ENCODE data around the gene RAB5IF. TPM values are rescaled to one million over a fixed set of nuclear protein-coding genes. Genes with fewer than 3 reads are reported as not detected.

RAB5IF gene
- total and polyA plus RNA-seq, 10 of the 15 experiments (the other 5 are each of a cell fraction or from before 2014, with no cell fraction given), result 19.4 to 246 (median 92.0) TPM

DNA sequence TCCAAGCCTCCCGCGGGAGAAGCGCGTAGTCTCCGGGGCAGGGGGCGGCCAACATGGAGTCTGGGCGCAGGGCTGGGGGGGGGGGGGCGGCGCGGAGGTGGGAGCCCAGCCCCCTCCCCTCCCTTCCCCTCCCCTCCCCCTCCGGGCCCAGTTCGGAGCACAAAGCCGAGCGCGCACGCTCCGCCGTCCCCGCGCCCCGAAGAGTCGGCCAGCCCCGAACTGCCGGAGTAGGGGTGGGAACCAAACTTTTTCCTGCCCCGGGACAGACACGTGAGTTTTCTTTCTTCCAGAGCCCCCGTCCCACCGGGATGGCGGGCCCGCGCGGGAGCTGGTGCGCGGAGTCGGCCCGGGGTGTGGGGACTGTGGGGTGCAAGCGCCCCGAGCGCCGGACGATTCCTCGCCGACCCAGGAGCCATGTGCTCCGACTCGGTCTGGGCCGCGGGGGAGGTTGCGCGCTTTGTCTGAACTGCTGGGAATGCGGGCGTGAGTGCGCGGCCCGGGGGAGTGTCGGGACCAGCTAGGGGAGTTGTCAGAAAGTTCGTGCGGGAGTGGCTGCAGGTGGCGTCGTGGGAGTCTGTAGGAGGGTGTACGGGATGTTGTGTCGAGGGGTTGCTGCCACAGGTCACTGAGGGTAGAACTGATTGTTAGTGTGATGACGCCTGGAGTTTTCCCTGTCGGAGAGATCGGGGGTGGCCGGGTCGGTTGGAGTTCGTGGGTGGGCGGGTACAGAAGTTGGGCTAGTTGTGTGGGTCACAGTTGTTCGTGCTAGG is 31.0 kb upstream of the RAB5IF start (continued):
- TF ChIP-seq, protein P1, sequence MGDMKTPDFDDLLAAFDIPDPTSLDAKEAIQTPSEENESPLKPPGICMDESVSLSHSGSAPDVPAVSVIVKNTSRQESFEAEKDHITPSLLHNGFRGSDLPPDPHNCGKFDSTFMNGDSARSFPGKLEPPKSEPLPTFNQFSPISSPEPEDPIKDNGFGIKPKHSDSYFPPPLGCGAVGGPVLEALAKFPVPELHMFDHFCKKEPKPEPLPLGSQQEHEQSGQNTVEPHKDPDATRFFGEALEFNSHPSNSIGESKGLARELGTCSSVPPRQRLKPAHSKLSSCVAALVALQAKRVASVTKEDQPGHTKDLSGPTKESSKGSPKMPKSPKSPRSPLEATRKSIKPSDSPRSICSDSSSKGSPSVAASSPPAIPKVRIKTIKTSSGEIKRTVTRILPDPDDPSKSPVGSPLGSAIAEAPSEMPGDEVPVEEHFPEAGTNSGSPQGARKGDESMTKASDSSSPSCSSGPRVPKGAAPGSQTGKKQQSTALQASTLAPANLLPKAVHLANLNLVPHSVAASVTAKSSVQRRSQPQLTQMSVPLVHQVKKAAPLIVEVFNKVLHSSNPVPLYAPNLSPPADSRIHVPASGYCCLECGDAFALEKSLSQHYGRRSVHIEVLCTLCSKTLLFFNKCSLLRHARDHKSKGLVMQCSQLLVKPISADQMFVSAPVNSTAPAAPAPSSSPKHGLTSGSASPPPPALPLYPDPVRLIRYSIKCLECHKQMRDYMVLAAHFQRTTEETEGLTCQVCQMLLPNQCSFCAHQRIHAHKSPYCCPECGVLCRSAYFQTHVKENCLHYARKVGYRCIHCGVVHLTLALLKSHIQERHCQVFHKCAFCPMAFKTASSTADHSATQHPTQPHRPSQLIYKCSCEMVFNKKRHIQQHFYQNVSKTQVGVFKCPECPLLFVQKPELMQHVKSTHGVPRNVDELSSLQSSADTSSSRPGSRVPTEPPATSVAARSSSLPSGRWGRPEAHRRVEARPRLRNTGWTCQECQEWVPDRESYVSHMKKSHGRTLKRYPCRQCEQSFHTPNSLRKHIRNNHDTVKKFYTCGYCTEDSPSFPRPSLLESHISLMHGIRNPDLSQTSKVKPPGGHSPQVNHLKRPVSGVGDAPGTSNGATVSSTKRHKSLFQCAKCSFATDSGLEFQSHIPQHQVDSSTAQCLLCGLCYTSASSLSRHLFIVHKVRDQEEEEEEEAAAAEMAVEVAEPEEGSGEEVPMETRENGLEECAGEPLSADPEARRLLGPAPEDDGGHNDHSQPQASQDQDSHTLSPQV (IDR thresholded peaks at IDR 0.05), result no peak
- TF ChIP-seq NR2C2 (IDR thresholded peaks at IDR 0.05; ENCODE audit: borderline replicate concordance, control insufficient read depth, insufficient read length, low read depth) (no peak), SMARCA5 (IDR thresholded peaks at IDR 0.05) (no peak), HDGF (IDR thresholded peaks at IDR 0.05) (peak; percentile 91), RUNX3 (IDR thresholded peaks at IDR 0.05; ENCODE audit: low read length) (no peak), PML (IDR thresholded peaks at IDR 0.05; ENCODE audit: low read length) (no peak), KAT2A (conservative IDR thresholded peaks at IDR 0.05; ENCODE audit: control insufficient read depth, low read depth, low read length) (no peak), MEF2A (IDR thresholded peaks at IDR 0.05; ENCODE audit: insufficient read depth, low read depth, low read length) (no peak), ESRRA (IDR thresholded peaks at IDR 0.05; ENCODE audit: low read length) (no peak), BMI1 (IDR thresholded peaks at IDR 0.05; ENCODE audit: borderline replicate concordance) (no peak), NR2F1 (conservative IDR thresholded peaks at IDR 0.05) (peak; percentile 14; the same call in 1 of the 2 replicates), PAX5 (IDR thresholded peaks at IDR 0.05; ENCODE audit: borderline replicate concordance, low read depth, low read length) (no peak), YY1 (IDR thresholded peaks at IDR 0.05; ENCODE audit: low read depth, low read length) (no peak), FOXM1 (IDR thresholded peaks at IDR 0.05; ENCODE audit: low read depth, low read length) (no peak), TCF12 (IDR thresholded peaks at IDR 0.05; ENCODE audit: low read depth, low read length) (no peak), HDAC6 (IDR thresholded peaks at IDR 0.05; ENCODE audit: unreplicated experiment) (peak; percentile 19), CREM (IDR thresholded peaks at IDR 0.05; ENCODE audit: low read depth) (0 out of 2 replicates have a peak, but pooled peaks have one; percentile 2)
- TF ChIP-seq, protein P2, sequence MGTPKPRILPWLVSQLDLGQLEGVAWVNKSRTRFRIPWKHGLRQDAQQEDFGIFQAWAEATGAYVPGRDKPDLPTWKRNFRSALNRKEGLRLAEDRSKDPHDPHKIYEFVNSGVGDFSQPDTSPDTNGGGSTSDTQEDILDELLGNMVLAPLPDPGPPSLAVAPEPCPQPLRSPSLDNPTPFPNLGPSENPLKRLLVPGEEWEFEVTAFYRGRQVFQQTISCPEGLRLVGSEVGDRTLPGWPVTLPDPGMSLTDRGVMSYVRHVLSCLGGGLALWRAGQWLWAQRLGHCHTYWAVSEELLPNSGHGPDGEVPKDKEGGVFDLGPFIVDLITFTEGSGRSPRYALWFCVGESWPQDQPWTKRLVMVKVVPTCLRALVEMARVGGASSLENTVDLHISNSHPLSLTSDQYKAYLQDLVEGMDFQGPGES (IDR thresholded peaks at IDR 0.05), result no peak
- TF ChIP-seq, protein P3, sequence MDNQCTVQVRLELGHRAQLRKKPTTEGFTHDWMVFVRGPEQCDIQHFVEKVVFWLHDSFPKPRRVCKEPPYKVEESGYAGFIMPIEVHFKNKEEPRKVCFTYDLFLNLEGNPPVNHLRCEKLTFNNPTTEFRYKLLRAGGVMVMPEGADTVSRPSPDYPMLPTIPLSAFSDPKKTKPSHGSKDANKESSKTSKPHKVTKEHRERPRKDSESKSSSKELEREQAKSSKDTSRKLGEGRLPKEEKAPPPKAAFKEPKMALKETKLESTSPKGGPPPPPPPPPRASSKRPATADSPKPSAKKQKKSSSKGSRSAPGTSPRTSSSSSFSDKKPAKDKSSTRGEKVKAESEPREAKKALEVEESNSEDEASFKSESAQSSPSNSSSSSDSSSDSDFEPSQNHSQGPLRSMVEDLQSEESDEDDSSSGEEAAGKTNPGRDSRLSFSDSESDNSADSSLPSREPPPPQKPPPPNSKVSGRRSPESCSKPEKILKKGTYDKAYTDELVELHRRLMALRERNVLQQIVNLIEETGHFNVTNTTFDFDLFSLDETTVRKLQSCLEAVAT (IDR thresholded peaks at IDR 0.05), result peak; percentile 61
- TF ChIP-seq, protein P4, sequence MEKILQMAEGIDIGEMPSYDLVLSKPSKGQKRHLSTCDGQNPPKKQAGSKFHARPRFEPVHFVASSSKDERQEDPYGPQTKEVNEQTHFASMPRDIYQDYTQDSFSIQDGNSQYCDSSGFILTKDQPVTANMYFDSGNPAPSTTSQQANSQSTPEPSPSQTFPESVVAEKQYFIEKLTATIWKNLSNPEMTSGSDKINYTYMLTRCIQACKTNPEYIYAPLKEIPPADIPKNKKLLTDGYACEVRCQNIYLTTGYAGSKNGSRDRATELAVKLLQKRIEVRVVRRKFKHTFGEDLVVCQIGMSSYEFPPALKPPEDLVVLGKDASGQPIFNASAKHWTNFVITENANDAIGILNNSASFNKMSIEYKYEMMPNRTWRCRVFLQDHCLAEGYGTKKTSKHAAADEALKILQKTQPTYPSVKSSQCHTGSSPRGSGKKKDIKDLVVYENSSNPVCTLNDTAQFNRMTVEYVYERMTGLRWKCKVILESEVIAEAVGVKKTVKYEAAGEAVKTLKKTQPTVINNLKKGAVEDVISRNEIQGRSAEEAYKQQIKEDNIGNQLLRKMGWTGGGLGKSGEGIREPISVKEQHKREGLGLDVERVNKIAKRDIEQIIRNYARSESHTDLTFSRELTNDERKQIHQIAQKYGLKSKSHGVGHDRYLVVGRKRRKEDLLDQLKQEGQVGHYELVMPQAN (conservative IDR thresholded peaks at IDR 0.05), result peak; percentile 63
- TF ChIP-seq, protein P5, sequence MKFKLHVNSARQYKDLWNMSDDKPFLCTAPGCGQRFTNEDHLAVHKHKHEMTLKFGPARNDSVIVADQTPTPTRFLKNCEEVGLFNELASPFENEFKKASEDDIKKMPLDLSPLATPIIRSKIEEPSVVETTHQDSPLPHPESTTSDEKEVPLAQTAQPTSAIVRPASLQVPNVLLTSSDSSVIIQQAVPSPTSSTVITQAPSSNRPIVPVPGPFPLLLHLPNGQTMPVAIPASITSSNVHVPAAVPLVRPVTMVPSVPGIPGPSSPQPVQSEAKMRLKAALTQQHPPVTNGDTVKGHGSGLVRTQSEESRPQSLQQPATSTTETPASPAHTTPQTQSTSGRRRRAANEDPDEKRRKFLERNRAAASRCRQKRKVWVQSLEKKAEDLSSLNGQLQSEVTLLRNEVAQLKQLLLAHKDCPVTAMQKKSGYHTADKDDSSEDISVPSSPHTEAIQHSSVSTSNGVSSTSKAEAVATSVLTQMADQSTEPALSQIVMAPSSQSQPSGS (IDR thresholded peaks at IDR 0.05; ENCODE audit: low read length), result no peak

Data from GM12878 (cell line).